Measurements from ENCODE around the gene HECA. TPM values are rescaled to one million over a fixed set of nuclear protein-coding genes. Genes with fewer than 3 reads are reported as not detected.

HECA gene, protein sequence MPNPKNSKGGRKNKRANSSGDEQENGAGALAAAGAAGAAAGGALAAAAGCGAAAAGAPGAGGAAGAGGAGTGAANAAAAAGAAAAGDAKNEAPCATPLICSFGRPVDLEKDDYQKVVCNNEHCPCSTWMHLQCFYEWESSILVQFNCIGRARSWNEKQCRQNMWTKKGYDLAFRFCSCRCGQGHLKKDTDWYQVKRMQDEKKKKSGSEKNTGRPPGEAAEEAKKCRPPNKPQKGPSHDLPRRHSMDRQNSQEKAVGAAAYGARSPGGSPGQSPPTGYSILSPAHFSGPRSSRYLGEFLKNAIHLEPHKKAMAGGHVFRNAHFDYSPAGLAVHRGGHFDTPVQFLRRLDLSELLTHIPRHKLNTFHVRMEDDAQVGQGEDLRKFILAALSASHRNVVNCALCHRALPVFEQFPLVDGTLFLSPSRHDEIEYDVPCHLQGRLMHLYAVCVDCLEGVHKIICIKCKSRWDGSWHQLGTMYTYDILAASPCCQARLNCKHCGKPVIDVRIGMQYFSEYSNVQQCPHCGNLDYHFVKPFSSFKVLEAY
- 0.48 to 2.2 TPM (median 2.0 TPM) in 5 replicates for total RNA-seq (2022; extraction: Qiagen RNA extraction; ENCODE audit: low read depth)

DNA sequence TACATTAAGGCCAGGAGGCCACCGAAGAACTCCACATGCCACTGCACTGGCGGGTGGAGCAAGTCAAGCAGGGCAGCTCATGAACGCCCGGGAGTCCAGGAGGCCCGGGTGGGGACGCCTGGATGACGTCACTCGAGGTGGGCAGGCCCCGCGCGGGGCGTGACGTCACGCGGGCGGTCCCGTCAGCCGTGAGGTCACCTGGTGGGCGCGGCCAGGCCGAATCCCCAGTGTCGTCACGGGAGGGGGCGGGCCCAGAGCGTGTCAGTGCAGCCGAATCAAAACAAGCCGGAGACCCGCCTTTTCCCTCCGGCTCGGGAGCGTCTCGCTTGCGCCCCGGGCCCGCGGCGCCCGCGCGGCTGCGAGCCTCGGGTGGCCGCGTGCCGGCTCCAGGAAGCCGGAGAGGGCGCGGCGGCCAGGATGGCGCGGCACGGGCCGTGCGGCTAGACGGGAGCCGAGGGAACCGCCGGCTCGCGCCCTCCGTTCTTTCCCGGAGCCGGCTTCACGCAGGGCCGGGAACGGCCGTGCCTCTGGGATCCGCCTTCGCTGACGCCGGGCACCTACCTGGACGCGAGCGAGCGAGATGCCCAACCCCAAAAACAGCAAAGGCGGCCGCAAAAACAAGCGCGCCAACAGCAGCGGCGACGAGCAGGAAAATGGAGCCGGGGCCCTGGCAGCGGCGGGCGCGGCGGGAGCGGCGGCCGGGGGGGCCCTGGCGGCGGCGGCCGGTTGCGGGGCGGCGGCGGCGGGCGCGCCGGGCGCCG is at the start of gene HECA:
TSS of gene HECA (plus strand) at position 264 of the 761 bp plus-strand sequence. CDS start at position 581, 317 bp downstream.

Other genes with a start within 250 kb of the HECA start
- 17.8 to 23.2 TPM (median 21.3 TPM) in 5 replicates for gene REPS1, start 146.8 kb upstream of the HECA start, total RNA-seq (2022; extraction: Qiagen RNA extraction; ENCODE audit: low read depth)
- gene ABRACL, start 106.3 kb upstream of the HECA start, total RNA-seq (2022; extraction: Qiagen RNA extraction; ENCODE audit: low read depth): 44.7 to 66.2 TPM (median 49.0 TPM) in 5 replicates
- not detected in 5 replicates for gene TXLNB, start 156.9 kb downstream of the HECA start, total RNA-seq (2022; extraction: Qiagen RNA extraction; ENCODE audit: low read depth)
- 15.3 to 25.0 TPM (median 21.0 TPM) in 5 replicates for gene CITED2, start 239.6 kb downstream of the HECA start, total RNA-seq (2022; extraction: Qiagen RNA extraction; ENCODE audit: low read depth)